ENCODE data around the gene CPXM1.

CPXM1 gene

GRCh38 chr20:2800521-2801285 lies at the start of gene CPXM1:
Gene CPXM1, minus strand, starts transcription at chr20:2800627. Its CDS starts 55 bp downstream, at chr20:2800572.
- peaks cover 72% of the 10 kb centered on the region for H3K27me3 Mint-ChIP-seq
- H3K4me3 Mint-ChIP-seq = peak within 1 kb of the TSS; percentile 84
- peak; percentile 54 for DNase-seq
- H3K4me1 Mint-ChIP-seq (ENCODE audit: low read depth) = peaks cover 24% of the 10 kb centered on the region
- H3K36me3 Mint-ChIP-seq (ENCODE audit: low read depth) = peaks cover 3% of the 10 kb centered on the region
- H3K9me3 Mint-ChIP-seq = no peaks in the 10 kb centered on the region
- peak within 1 kb of the TSS; percentile 71 for H3K27ac Mint-ChIP-seq

- no peaks in the 10 kb centered on the region for H3K9me3 Mint-ChIP-seq
- H3K27me3 Mint-ChIP-seq = no peaks in the 10 kb centered on the region
- peaks cover 50% of the 10 kb centered on the region for H3K4me1 Mint-ChIP-seq (ENCODE audit: low read depth)
- peak overlapping the region; percentile 55 for H3K27ac Mint-ChIP-seq
- H3K36me3 Mint-ChIP-seq (ENCODE audit: low read depth) = peaks cover 18% of the 10 kb centered on the region
- H3K4me3 Mint-ChIP-seq = no peak overlapping the region
- DNase-seq = peak; percentile 29
These were observed 49.1 kb upstream of the CPXM1 start for GRCh38 chr20:2849529-2849928.

- Mint-ChIP-seq H3K9me3 (no peaks in the 10 kb centered on the region), H3K4me1 (ENCODE audit: low read depth) (peaks cover 60% of the 10 kb centered on the region), H3K36me3 (ENCODE audit: low read depth) (peaks cover 24% of the 10 kb centered on the region), H3K27me3 (no peaks in the 10 kb centered on the region), H3K27ac (no peak overlapping the region), H3K4me3 (no peak overlapping the region)
- no peak for DNase-seq
These were observed 47.4 kb upstream of the CPXM1 start for GRCh38 chr20:2847802-2848201.

- peaks cover 50% of the 10 kb centered on the region for H3K4me1 Mint-ChIP-seq (ENCODE audit: low read depth)
- peaks cover 26% of the 10 kb centered on the region for H3K36me3 Mint-ChIP-seq (ENCODE audit: low read depth)
- DNase-seq = no peak
- H3K27me3 Mint-ChIP-seq = no peaks in the 10 kb centered on the region
- no peak overlapping the region for H3K27ac Mint-ChIP-seq
- H3K9me3 Mint-ChIP-seq = no peaks in the 10 kb centered on the region
- no peak overlapping the region for H3K4me3 Mint-ChIP-seq
These were observed 46.3 kb upstream of the CPXM1 start for GRCh38 chr20:2846698-2847097.

- Mint-ChIP-seq H3K9me3 (no peaks in the 10 kb centered on the region), H3K4me1 (ENCODE audit: low read depth) (peaks cover 51% of the 10 kb centered on the region), H3K27ac (no peak overlapping the region), H3K27me3 (no peaks in the 10 kb centered on the region), H3K36me3 (ENCODE audit: low read depth) (peaks cover 29% of the 10 kb centered on the region), H3K4me3 (no peak overlapping the region)
- DNase-seq = peak; percentile 24
These were observed 45.2 kb upstream of the CPXM1 start for GRCh38 chr20:2845607-2846006.

- peaks cover 45% of the 10 kb centered on the region for H3K36me3 Mint-ChIP-seq (ENCODE audit: low read depth)
- no peaks in the 10 kb centered on the region for H3K27me3 Mint-ChIP-seq
- no peak for DNase-seq
- peak overlapping the region; percentile 90 for H3K27ac Mint-ChIP-seq
- H3K9me3 Mint-ChIP-seq = peaks cover 3% of the 10 kb centered on the region
- H3K4me1 Mint-ChIP-seq (ENCODE audit: low read depth) = peaks cover 44% of the 10 kb centered on the region
- H3K4me3 Mint-ChIP-seq = peak overlapping the region; percentile 91
These were observed 40.6 kb upstream of the CPXM1 start for GRCh38 chr20:2840967-2841531.

GRCh38 chr20:2840138-2840966 lies 39.9 kb upstream of the CPXM1 start, which contains the start of the genes PCED1A and VPS16:
Gene PCED1A, minus strand, starts transcription at chr20:2840655. Its CDS starts 743 bp downstream, at chr20:2839912.
Gene VPS16, plus strand, starts transcription at chr20:2840745. Its CDS starts 30 bp downstream, at chr20:2840775.
- H3K4me3 Mint-ChIP-seq = peak within 1 kb of the TSS; percentile 91
- peaks cover 39% of the 10 kb centered on the region for H3K4me1 Mint-ChIP-seq (ENCODE audit: low read depth)
- H3K27me3 Mint-ChIP-seq = no peaks in the 10 kb centered on the region
- DNase-seq = peak; percentile 97
- H3K27ac Mint-ChIP-seq = peak within 1 kb of the TSS; percentile 92
- H3K36me3 Mint-ChIP-seq (ENCODE audit: low read depth) = peaks cover 48% of the 10 kb centered on the region
- H3K9me3 Mint-ChIP-seq = peaks cover 3% of the 10 kb centered on the region

GRCh38 chr20:2839732-2840137 lies 39.3 kb upstream of the CPXM1 start:
- Mint-ChIP-seq H3K4me1 (ENCODE audit: low read depth) (peaks cover 34% of the 10 kb centered on the region), H3K27ac (peak overlapping the region; percentile 91), H3K27me3 (no peaks in the 10 kb centered on the region), H3K4me3 (peak overlapping the region; percentile 71), H3K36me3 (ENCODE audit: low read depth) (peaks cover 54% of the 10 kb centered on the region), H3K9me3 (peaks cover 3% of the 10 kb centered on the region)
- no peak for DNase-seq

GRCh38 chr20:2838847-2839671 lies 38.6 kb upstream of the CPXM1 start:
- Mint-ChIP-seq H3K4me1 (ENCODE audit: low read depth) (peaks cover 28% of the 10 kb centered on the region), H3K4me3 (peak overlapping the region; percentile 71), H3K27me3 (no peaks in the 10 kb centered on the region), H3K36me3 (ENCODE audit: low read depth) (peaks cover 56% of the 10 kb centered on the region), H3K27ac (peak overlapping the region; percentile 91), H3K9me3 (peaks cover 3% of the 10 kb centered on the region)
- DNase-seq = peak; percentile 28

- DNase-seq = no peak
- no peaks in the 10 kb centered on the region for H3K27me3 Mint-ChIP-seq
- peak overlapping the region; percentile 10 for H3K27ac Mint-ChIP-seq
- H3K4me3 Mint-ChIP-seq = peak overlapping the region; percentile 20
- peaks cover 53% of the 10 kb centered on the region for H3K36me3 Mint-ChIP-seq (ENCODE audit: low read depth)
- peaks cover 20% of the 10 kb centered on the region for H3K4me1 Mint-ChIP-seq (ENCODE audit: low read depth)
- H3K9me3 Mint-ChIP-seq = peaks cover 3% of the 10 kb centered on the region
These were observed 37.9 kb upstream of the CPXM1 start for GRCh38 chr20:2838170-2838797.

- Mint-ChIP-seq H3K27ac (no peak overlapping the region), H3K9me3 (peaks cover 3% of the 10 kb centered on the region), H3K4me1 (ENCODE audit: low read depth) (peaks cover 18% of the 10 kb centered on the region), H3K4me3 (no peak overlapping the region), H3K27me3 (no peaks in the 10 kb centered on the region), H3K36me3 (ENCODE audit: low read depth) (peaks cover 49% of the 10 kb centered on the region)
- DNase-seq = no peak
These were observed 37.0 kb upstream of the CPXM1 start for GRCh38 chr20:2837221-2837960.

- Mint-ChIP-seq H3K9me3 (peaks cover 3% of the 10 kb centered on the region), H3K4me3 (no peak overlapping the region), H3K27me3 (no peaks in the 10 kb centered on the region), H3K27ac (no peak overlapping the region), H3K4me1 (ENCODE audit: low read depth) (peaks cover 22% of the 10 kb centered on the region), H3K36me3 (ENCODE audit: low read depth) (peaks cover 49% of the 10 kb centered on the region)
- no peak for DNase-seq
These were observed 35.6 kb upstream of the CPXM1 start for GRCh38 chr20:2836035-2836434.

- peaks cover 3% of the 10 kb centered on the region for H3K9me3 Mint-ChIP-seq
- H3K4me1 Mint-ChIP-seq (ENCODE audit: low read depth) = peaks cover 22% of the 10 kb centered on the region
- no peaks in the 10 kb centered on the region for H3K27me3 Mint-ChIP-seq
- DNase-seq = no peak
- peaks cover 46% of the 10 kb centered on the region for H3K36me3 Mint-ChIP-seq (ENCODE audit: low read depth)
- no peak overlapping the region for H3K4me3 Mint-ChIP-seq
- no peak overlapping the region for H3K27ac Mint-ChIP-seq
These were observed 34.9 kb upstream of the CPXM1 start for GRCh38 chr20:2835331-2835796.

Measured in activated T-cell treated with anti-CD3 and anti-CD28 coated beads, Interleukin-2, amount 50 U/mL, for 24 hours (primary cell).